Hindlimb muscle (tissue), 1 donor: ENCODE measurements around the gene PACSIN1. TPM values are rescaled to one million over a fixed set of nuclear protein-coding genes. Genes with fewer than 3 reads are reported as not detected.

Experiments used
- DNase-seq: peaks from one replicate; pipeline ENCODE4 v3.0.0-alpha.2; 2013
- polyA plus RNA-seq: library from polyadenylated mRNA; unstranded; fragments of 120-200 nt; gene quantifications from one replicate; pipeline ENCODE4 v1.2.1, GENCODE V29; 2013; ENCODE audit not compliant: insufficient read length

PACSIN1 gene
- 1.1 TPM for polyA plus RNA-seq

- DNase-seq = no peak
These were observed at the start of gene PACSIN1 for GRCh38 chr6:34465531-34466241. TSS of gene PACSIN1 (plus strand) at chr6:34466076. CDS start at chr6:34526306, 60,230 bp downstream.

GRCh38 chr6:34416877-34417371 lies 49.0 kb upstream of the PACSIN1 start:
- no peak for DNase-seq

GRCh38 chr6:34418367-34418766 lies 47.5 kb upstream of the PACSIN1 start:
- no peak for DNase-seq

GRCh38 chr6:34423254-34423653 lies 42.6 kb upstream of the PACSIN1 start:
- no peak for DNase-seq

- DNase-seq = no peak
These were observed 41.4 kb upstream of the PACSIN1 start for GRCh38 chr6:34424200-34425131.

GRCh38 chr6:34425132-34425497 lies 40.8 kb upstream of the PACSIN1 start:
- no peak for DNase-seq

- DNase-seq = peak; percentile 94
These were observed 40.1 kb upstream of the PACSIN1 start, which contains the start of gene RPS10 for GRCh38 chr6:34425498-34426410. TSS of gene RPS10 (minus strand) at chr6:34426069. CDS start at chr6:34425221, 848 bp downstream.

- DNase-seq = no peak
These were observed 30.0 kb upstream of the PACSIN1 start for GRCh38 chr6:34435916-34436315.

GRCh38 chr6:34436803-34437643 lies 28.9 kb upstream of the PACSIN1 start:
- DNase-seq = no peak

GRCh38 chr6:34437644-34437970 lies 28.3 kb upstream of the PACSIN1 start:
- no peak for DNase-seq

- no peak for DNase-seq
These were observed 27.2 kb upstream of the PACSIN1 start for GRCh38 chr6:34438705-34439104.

- DNase-seq = no peak
These were observed 26.4 kb upstream of the PACSIN1 start for GRCh38 chr6:34439442-34439841.

- DNase-seq = no peak
These were observed 24.4 kb upstream of the PACSIN1 start for GRCh38 chr6:34441526-34441925.

- no peak for DNase-seq
These were observed 20.5 kb upstream of the PACSIN1 start for GRCh38 chr6:34445313-34445860.

- no peak for DNase-seq
These were observed 18.5 kb upstream of the PACSIN1 start for GRCh38 chr6:34447386-34447785.

- DNase-seq = no peak
These were observed 18.0 kb upstream of the PACSIN1 start for GRCh38 chr6:34447910-34448309.

- no peak for DNase-seq
These were observed 14.7 kb upstream of the PACSIN1 start for GRCh38 chr6:34451192-34451591.

- DNase-seq = no peak
These were observed 10.0 kb upstream of the PACSIN1 start for GRCh38 chr6:34455831-34456230.

- DNase-seq = no peak
These were observed 8.5 kb upstream of the PACSIN1 start for GRCh38 chr6:34457382-34457741.

- no peak for DNase-seq
These were observed 7.8 kb upstream of the PACSIN1 start for GRCh38 chr6:34457742-34458735.
